Measurements from ENCODE around the gene ZNF267. TPM values are rescaled to one million over a fixed set of nuclear protein-coding genes. Genes with fewer than 3 reads are reported as not detected.

ZNF267 gene
- total RNA-seq, 1 experiment from 2014 or later: 15.9 TPM

DNA sequence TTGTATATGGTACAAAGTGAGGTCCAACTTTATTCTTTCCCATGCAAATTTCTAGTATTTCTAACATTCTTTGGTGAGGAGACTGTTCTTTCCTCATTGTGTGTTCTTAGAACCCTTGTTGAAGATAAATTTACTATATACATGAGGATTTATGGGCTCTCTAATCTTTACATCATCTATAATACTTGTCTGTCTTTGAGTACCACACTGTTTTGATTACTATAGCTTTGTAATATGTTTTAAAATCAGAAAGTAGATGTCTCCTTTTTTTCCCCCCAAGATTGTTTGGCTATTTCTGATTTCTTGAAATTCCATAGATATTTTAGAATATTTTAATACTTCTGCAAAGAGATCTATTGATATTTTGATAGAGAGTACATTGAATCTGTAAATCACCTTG lies 23.7 kb downstream of the ZNF267 start:
- Histone ChIP-seq H3K9ac (ENCODE audit: low read length) (no peak overlapping the region), H3K36me3 (ENCODE audit: control insufficient read depth in 1 of 2, insufficient read depth in 2 of 2, low read length in 2 of 2) (peaks cover 8 to 61% of the 10 kb centered on the region in 2 experiments), H2AFZ (ENCODE audit: low read depth, low read length, poor library complexity, severe bottlenecking) (no peak overlapping the region), H3K4me1 (ENCODE audit: control insufficient read depth in 1 of 2, insufficient read depth in 2 of 2, low read length in 2 of 2) (no peaks in the 10 kb centered on the region), H3K27me3 (ENCODE audit: insufficient read depth, low read length) (no peaks in the 10 kb centered on the region), H4K20me1 (ENCODE audit: insufficient read depth) (no peaks in the 10 kb centered on the region), H3K4me2 (ENCODE audit: low read length) (no peak overlapping the region), H3K27ac (ENCODE audit: low read depth, low read length) (no peak overlapping the region), H3K9me2 (ENCODE audit: insufficient read depth) (no peaks in the 10 kb centered on the region), H3K4me3 (replicated peaks in 1 of 2; ENCODE audit: low read depth in 1 of 2, low read length in 2 of 2) (no peak overlapping the region), H3K79me2 (ENCODE audit: insufficient read depth, low read length) (peaks cover 72% of the 10 kb centered on the region), H3K9me3 (ENCODE audit: control insufficient read depth in 1 of 2, insufficient read depth in 1 of 2, low read depth in 1 of 2, low read length in 2 of 2) (peaks cover 5 to 25% of the 10 kb centered on the region in 2 experiments; a peak in 3 of 4 replicates)
- ChIA-PET CTCF (no interaction called here), POLR2A (no interaction called here), RAD21 (ENCODE audit: low non-redundant PET in 1 of 2, low total read pairs in 2 of 2, uncharacterized antibody in 2 of 2, unreplicated experiment in 2 of 2) (no interaction called here)
- BruUV-seq (replicated peaks): no TSS peak
- TF ChIP-seq TCF7L2 (IDR thresholded peaks at IDR 0.05; ENCODE audit: borderline replicate concordance, extremely low read depth, insufficient read depth, insufficient read length) (no peak), CEBPB (IDR thresholded peaks at IDR 0.05; ENCODE audit: low read depth) (no peak), SIN3A (IDR thresholded peaks at IDR 0.05; ENCODE audit: low read depth) (no peak)
- intact Hi-C loops (cut with micrococcal nuclease): loop anchor here (5.0 kb wide), 1 partner anchor 155 kb away; no protein-coding TSS in a partner anchor
- ATAC-seq (no peak), DNase-seq (ENCODE audit: low read depth, low spot score) (no peak)

DNA sequence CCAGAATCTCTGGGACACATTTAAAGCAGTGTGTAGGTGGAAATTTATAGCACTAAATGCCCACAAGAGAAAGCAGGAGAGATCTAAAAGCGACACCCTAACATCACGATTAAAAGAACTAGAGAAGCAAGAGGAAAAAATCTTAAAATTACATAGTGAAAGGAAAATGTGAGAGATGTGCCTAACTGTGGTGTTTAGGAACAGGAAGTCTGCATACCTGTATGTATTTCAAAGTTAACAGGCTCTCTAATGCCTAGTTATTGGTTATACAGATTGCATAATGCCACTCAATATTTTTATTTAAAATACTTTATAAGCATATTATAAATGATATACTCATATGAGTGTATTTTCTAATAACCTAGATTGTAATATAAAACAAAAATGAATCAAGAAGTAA lies 25.9 kb downstream of the ZNF267 start:
- POLR2A ChIA-PET: no interaction called here
- peaks cover 66% of the 10 kb centered on the region for H3K79me2 ChIP-seq (ENCODE audit: insufficient read depth, low read length)
- TF ChIP-seq RAD21 (IDR thresholded peaks at IDR 0.05; ENCODE audit: low read depth) (no peak), ATF3 (IDR thresholded peaks at IDR 0.05) (no peak), EZH2phosphoT487 (IDR thresholded peaks at IDR 0.05; ENCODE audit: borderline replicate concordance) (no peak), JUND (IDR thresholded peaks at IDR 0.05) (no peak), POLR2AphosphoS5 (IDR thresholded peaks at IDR 0.05; ENCODE audit: low read depth, low read length) (no peak), CBX3 (IDR thresholded peaks at IDR 0.05; ENCODE audit: low read depth) (no peak), EZH2 (IDR thresholded peaks at IDR 0.05) (no peak), CEBPB (IDR thresholded peaks at IDR 0.05; ENCODE audit: low read depth) (no peak), SP1 (IDR thresholded peaks at IDR 0.05; ENCODE audit: low read depth) (no peak), YY1 (IDR thresholded peaks at IDR 0.05; ENCODE audit: extremely low read depth, insufficient replicate concordance, low read depth, low read length) (no peak)
- TF ChIP-seq, protein P1, sequence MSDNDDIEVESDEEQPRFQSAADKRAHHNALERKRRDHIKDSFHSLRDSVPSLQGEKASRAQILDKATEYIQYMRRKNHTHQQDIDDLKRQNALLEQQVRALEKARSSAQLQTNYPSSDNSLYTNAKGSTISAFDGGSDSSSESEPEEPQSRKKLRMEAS (IDR thresholded peaks at IDR 0.05): no peak
- TF ChIP-seq, protein P2, sequence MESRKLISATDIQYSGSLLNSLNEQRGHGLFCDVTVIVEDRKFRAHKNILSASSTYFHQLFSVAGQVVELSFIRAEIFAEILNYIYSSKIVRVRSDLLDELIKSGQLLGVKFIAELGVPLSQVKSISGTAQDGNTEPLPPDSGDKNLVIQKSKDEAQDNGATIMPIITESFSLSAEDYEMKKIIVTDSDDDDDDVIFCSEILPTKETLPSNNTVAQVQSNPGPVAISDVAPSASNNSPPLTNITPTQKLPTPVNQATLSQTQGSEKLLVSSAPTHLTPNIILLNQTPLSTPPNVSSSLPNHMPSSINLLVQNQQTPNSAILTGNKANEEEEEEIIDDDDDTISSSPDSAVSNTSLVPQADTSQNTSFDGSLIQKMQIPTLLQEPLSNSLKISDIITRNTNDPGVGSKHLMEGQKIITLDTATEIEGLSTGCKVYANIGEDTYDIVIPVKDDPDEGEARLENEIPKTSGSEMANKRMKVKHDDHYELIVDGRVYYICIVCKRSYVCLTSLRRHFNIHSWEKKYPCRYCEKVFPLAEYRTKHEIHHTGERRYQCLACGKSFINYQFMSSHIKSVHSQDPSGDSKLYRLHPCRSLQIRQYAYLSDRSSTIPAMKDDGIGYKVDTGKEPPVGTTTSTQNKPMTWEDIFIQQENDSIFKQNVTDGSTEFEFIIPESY (IDR thresholded peaks at IDR 0.05; ENCODE audit: extremely low read depth, insufficient replicate concordance, low read length): no peak
- no peak overlapping the region for H3K27ac ChIP-seq (ENCODE audit: low read depth, low read length)
- intact Hi-C loops (cut with micrococcal nuclease): loop anchor here (5.0 kb wide), 1 partner anchor 157 kb away; no protein-coding TSS in a partner anchor
- peaks cover 8 to 43% of the 10 kb centered on the region in 2 experiments for H3K36me3 ChIP-seq (ENCODE audit: control insufficient read depth in 1 of 2, insufficient read depth in 2 of 2, low read length in 2 of 2)
- no peaks in the 10 kb centered on the region for H3K4me1 ChIP-seq (ENCODE audit: control insufficient read depth in 1 of 2, insufficient read depth in 2 of 2, low read length in 2 of 2)
- CTCF ChIA-PET: no interaction called here
- BruUV-seq (replicated peaks): no TSS peak
- H2AFZ ChIP-seq (ENCODE audit: low read depth, low read length, poor library complexity, severe bottlenecking): no peak overlapping the region
- RAD21 ChIA-PET (ENCODE audit: low non-redundant PET in 1 of 2, low total read pairs in 2 of 2, uncharacterized antibody in 2 of 2, unreplicated experiment in 2 of 2): no interaction called here
- H3K9ac ChIP-seq (ENCODE audit: low read length): no peak overlapping the region
- H3K9me2 ChIP-seq (ENCODE audit: insufficient read depth): no peaks in the 10 kb centered on the region
- DNase-seq (ENCODE audit: low read depth, low spot score) (no peak), ATAC-seq (no peak)
- no peaks in the 10 kb centered on the region for H3K27me3 ChIP-seq (ENCODE audit: insufficient read depth, low read length)
- no peak overlapping the region for H3K4me2 ChIP-seq (ENCODE audit: low read length)
- H4K20me1 ChIP-seq (ENCODE audit: insufficient read depth): no peaks in the 10 kb centered on the region
- H3K4me3 ChIP-seq (replicated peaks in 1 of 2; ENCODE audit: low read depth in 1 of 2, low read length in 2 of 2): no peak overlapping the region
- H3K9me3 ChIP-seq (ENCODE audit: control insufficient read depth in 1 of 2, insufficient read depth in 1 of 2, low read depth in 1 of 2, low read length in 2 of 2): peaks cover 5 to 15% of the 10 kb centered on the region in 2 experiments; a peak in 3 of 4 replicates

Data from HCT116 (cell line).